Measurements from ENCODE around the gene ERVFRD-1. TPM values are rescaled to one million over a fixed set of nuclear protein-coding genes. Genes with fewer than 3 reads are reported as not detected.

Gene ERVFRD-1
- total and polyA plus RNA-seq, 2 experiments from 2014 or later: 0.06 TPM; not detected in 1

GRCh38 chr6:11121851-11122250, 10.3 kb upstream of the ERVFRD-1 start (continued):
- TF ChIP-seq REST (IDR thresholded peaks at IDR 0.05; ENCODE audit: unreplicated experiment): no peak
- TF ChIP-seq ETS1 (IDR thresholded peaks at IDR 0.05): no peak
- TF ChIP-seq EZH2phosphoT487 (IDR thresholded peaks at IDR 0.05; ENCODE audit: unreplicated experiment): no peak
- no peak for TF ChIP-seq STAT1 (IDR thresholded peaks at IDR 0.05; ENCODE audit: unreplicated experiment)
- no peak for TF ChIP-seq ZNF462 (CRISPR knock-in tag; IDR thresholded peaks at IDR 0.05)
